Middle frontal gyrus (tissue), 1 donor: Measurements from ENCODE around the gene CHRNE.

Source experiments
- DNase-seq: peaks from one replicate; pipeline ENCODE4 v3.0.0-alpha.2; 2015; ENCODE audit warnings: low spot score; ENCODE audit errors: extremely low spot score

The CHRNE gene

DNA sequence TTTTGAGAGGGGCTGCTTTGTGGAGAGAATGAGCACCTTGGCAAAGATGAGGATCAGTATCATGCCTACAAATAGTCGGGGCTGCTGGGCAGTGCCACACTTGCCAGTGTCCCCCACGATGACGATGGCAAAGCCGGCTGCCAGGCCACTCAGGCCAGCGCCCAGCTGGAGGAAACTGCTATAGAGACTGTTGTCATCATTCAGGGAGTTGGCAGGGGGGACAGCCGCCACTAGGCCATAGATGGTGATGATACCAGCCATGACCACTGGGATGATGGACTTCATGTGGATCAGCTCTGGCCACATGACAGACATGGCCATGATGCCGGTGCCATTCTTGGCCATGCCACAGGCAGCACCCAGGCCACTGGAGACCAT, 46.0 kb downstream of the CHRNE start:
- peak; percentile 40 for DNase-seq

DNA sequence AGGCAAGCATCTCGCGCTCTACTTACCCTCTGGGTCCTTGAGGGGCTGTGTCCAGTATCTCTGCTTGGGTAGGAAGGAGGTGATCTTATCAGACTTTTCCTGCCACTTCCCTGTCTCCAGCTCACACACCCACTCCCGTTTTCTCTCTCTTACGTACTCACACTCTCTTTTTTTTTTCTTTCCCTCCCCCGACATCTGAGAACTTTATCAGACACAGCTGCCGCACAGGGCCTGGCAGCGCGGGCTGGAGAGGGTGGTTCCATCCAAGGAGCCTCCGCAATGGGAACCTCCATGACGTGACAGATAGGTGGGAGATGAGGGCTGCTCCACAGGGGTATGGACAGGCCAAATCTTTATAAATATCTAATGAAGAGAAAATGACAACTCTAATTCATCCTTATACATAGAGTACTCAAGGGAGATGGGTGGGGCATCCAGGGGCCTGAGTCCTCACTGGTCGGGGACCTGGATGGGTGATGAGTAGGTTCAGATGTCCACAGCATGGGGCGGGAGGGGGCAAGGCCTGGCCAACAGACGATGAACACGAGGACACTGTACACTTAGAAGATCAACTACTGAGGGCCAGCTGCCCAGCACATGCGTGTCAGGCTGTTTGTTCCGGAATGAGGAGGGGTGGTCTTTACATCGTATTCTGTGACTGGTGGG, 46.5 kb downstream of the CHRNE start:
- no peak for DNase-seq

DNA sequence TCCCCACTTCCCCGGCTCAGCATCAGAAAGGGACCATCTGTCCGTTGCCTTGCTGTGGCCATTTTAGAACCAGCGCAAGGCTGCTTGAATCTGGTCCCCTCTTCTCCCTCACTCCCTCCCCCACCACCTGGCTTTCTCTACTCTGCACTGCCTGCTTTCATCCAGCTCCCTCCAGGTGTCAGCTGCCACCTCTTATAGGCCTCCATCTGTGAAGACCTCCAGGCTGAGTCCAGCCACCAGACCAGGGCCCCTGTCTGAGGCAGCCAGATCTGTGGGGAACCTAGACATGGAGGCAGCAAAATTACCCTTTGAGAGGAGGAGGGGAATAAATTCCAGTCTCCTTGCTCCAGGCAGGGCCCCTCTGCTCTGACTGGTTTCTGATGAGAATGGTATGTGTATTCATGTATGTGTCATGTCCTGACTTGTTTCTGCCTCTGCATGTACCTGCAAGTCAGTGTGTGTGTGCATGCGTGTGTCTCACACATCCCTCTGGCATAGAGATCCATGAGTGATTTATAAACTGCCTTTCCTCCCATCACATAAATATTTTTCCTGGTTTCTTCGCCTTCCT, 48.7 kb downstream of the CHRNE start:
- DNase-seq: no peak

DNA sequence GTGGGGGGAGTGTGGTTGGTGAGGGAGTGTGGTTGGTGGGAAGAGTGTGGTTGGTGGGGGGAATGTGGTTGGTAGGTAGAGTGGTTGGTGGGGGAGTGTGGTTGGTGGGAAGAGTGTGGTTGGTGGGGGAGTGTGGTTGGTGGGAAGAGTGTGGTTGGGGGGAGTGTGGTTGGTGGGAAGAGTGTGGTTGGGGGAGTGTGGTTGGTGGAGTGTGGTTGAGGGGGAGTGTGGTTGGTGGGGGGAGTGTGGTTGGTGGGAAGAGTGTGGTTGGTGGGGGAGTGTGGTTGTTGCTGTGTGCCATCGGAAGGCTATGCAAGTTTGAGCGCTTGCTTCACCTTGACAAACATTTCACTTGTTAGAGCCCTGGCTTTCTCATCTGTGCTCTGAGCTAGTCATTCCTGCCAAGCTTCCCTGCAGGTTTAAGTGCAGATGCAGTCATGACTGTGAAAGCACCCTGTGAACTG, 49.7 kb downstream of the CHRNE start:
- DNase-seq: no peak

DNA sequence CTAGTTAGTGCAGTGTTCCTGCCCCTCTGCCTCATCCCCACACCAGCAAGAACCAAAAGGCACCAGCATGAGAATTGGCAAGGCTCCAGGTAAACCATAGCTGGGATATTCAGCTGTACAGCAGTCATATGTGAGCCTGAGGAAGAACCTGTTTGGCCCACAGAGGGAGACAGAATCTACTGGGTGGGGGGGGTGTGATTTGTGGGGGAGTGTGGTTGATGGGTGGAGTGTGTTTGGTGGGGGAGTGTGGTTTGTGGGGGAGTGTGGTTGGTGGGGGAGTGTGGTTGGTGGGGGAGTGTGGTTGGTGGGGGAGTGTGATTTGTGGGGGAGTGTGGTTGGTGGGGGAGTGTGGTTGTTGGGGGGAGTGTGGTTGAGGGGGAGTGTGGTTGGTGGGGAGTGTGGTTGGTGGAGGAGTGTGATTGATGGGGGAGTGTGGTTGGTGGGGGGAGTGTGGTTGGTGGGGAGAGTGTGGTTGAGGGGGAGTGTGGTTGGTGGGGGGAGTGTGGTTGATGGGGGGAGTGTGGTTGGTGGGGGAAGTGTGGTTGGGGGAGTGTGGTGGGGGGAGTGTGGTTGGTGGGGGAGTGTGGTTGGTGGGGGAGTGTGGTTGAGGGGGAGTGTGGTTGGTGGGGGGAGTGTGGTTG, 50.2 kb downstream of the CHRNE start:
- no peak for DNase-seq

DNA sequence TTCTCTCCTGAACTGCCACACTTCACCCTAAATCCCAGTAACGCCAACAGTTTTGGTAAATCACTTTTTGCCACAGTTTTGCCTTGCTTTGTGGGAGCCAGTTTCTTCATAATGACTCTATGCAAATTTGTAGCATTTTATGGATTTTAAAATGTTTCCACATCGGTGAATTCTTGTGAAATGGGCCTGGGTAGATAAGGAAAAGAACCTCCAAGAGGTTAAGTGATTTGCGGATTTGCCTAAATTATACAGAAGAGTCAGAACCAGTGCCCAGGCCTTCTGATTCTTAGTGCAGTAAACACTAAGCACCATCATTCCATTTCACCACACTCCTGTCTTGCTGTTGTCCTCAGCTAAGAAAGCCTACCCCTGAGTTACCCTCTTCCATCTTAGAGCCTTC, 51.8 kb downstream of the CHRNE start:
- no peak for DNase-seq

DNA sequence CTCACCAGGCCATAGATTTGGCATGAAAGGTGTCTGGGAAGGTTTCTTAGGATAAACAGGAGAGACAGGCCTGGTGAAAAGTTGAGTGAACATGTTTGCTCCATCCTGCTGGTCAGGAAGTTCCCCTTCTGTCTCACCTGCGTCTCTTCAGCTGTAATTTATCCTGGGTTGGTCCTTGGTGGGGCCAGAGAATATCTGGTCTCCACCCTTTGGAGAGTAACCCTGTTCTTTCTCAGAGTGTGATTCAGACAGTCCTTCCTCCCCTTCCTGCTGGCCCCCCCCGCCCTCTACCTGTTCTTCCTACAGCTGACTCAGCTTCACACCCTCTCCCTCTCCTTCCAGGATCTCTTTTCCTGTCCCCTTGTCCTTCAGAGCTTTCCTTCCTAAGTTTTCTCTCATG, 52.7 kb downstream of the CHRNE start:
- DNase-seq: no peak

DNA sequence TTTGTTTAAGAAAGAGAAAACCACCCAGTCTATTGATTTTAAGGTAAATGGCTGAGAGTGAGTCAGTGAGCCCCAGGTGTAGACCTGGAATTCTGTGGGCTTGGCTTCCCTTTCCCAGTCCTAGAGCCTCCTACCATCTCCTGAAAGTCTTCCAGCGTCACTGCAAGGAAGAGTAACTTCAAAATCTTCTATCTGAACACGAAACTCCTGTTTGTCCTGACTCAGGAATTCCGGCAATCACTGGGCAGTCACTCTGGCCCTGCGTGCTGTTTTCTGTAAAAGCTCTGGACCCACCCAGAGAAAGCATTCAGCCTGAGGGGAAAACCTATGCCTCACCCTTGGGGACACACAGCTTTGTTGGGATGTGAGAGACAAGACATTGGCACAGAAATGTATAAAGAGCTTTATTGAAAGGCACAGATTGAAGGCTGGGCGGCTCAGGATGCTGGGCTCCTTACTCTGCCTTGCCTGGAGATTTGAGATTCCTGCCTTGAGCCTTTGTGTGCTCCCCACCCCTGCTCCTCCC, 53.8 kb downstream of the CHRNE start:
- no peak for DNase-seq
